AG09319 (cell line): Measurements from ENCODE around the gene USP32.
A peak's percentile ranks its signal among the peaks of the same experiment; 100 is the strongest.
"Not testable (repeated sequence)": the region's sequence is repeated elsewhere in the genome, so short reads cannot be mapped to it uniquely, and the experiment has no call there.

Source experiments
- DNase-seq: peaks from one replicate; pipeline ENCODE4 v3.0.0-alpha.2; 2010; ENCODE audit warnings: low read depth; ENCODE audit errors: extremely low read depth
- CTCF ChIP-seq: IDR thresholded peaks from 2 replicates; pipeline ENCODE4 v1.5.1; 2011; ENCODE audit warnings: low read depth, mild to moderate bottlenecking, inconsistent platforms, low read length, moderate library complexity

The USP32 gene

GRCh38 chr17:60392042-60392844 is at the start of gene USP32:
Gene USP32 (minus strand): TSS chr17:60392133. CDS start chr17:60391939, 194 bp downstream.
- TF ChIP-seq CTCF: no peak; the same call in 1 of the 2 replicates
- peak; percentile 98 for DNase-seq

GRCh38 chr17:60439501-60439900 is 47.6 kb upstream of the USP32 start:
- TF ChIP-seq CTCF: no peak
- no peak for DNase-seq

- DNase-seq: no peak
Observed at GRCh38 chr17:60436676-60437075, 44.7 kb upstream of the USP32 start.

GRCh38 chr17:60435244-60436167 is 43.6 kb upstream of the USP32 start:
- TF ChIP-seq CTCF: peak; percentile 91
- DNase-seq: peak; percentile 73

More at GRCh38 chr17:60436676-60437075, 44.7 kb upstream of the USP32 start:
- no peak for TF ChIP-seq CTCF

- DNase-seq: not testable (repeated sequence)
Observed at GRCh38 chr17:60433021-60433997, 41.4 kb upstream of the USP32 start.

GRCh38 chr17:60430561-60430960 is 38.6 kb upstream of the USP32 start:
- not testable (repeated sequence) for DNase-seq

- not testable (repeated sequence) for DNase-seq
Observed at GRCh38 chr17:60428491-60428890, 36.6 kb upstream of the USP32 start.

GRCh38 chr17:60426596-60426995 is 34.7 kb upstream of the USP32 start:
- TF ChIP-seq CTCF: no peak
- no peak for DNase-seq
